ELR (cell line): Measurements from ENCODE around the gene GOLGA6A.
"Not testable (repeated sequence)": the region's sequence is repeated elsewhere in the genome, so short reads cannot be mapped to it uniquely, and the experiment has no call there.

Experiments
- DNase-seq: peaks from one replicate; pipeline ENCODE4 v3.0.0-alpha.2; 2015; ENCODE audit warnings: low read depth

The GOLGA6A gene

DNA sequence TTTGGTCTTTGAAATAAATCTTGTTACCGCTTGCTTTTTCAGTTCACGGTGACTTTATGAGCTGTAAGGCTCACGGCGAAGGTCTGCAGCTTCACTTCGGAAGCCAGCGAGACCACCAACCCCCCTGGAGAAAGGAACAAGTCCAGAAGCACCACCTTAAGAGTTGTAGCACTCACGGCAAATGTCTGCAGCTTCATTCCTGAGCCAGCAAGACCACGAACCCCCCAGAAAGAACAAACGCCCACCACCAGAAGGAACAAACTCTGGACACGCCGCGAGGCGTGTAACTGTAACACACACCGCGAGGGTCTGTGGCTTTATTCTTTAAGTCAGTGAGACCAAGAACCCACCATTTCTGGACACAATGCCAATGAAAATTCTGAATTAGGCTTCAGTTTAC is 28.8 kb downstream of the GOLGA6A start:
- DNase-seq, result no peak

DNA sequence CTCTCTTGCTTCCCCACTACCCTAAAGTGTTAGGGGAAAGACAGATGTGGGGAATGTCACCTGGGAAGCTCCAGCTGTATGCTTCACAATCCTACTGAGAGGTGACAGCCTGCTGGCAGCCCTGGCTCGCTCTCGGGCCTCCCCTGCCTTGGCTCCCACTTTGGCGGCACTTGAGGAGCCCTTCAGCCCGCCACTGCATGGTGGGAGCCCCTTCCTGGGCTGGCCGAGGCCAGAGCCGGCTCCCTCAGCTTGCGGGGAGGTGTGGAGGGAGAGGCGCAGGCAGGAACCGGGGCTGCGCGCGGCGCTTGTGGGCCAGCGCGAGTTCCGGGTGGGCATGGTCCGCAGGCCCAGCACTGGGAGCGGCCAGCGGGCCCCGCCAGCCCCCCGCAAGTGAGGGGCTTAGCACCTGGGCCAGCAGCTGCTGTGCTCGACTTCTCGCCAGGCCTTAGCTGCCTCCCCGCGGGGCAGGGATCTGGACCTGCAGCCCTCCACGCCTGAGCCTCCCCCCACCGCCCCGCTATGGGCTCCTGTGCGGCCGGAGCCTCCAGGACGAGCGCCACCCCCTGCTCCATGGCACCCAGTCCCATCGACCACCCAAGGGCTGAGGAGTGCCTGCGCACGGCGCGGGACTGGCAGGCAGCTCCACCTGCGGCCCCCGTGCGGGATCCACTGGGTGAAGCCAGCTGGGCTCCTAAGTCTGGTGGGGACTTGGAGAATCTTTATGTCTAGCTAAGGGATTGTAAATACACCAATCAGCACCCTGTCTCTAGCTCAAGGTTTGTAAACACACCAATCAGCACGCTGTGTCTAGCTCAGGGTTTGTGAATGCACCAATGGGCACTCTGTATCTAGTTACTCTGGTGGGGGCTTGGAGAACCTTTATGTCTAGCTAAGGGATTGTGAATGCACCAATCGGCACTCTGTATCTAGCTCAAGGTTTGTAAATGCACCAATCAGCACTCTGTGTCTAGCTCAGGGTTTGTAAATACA is 29.8 kb downstream of the GOLGA6A start:
- not testable (repeated sequence) for DNase-seq

- DNase-seq, result no peak
Measured at GRCh38 chr15:74050556-74051234, 31.7 kb downstream of the GOLGA6A start.

GRCh38 chr15:74050127-74050526 is 32.2 kb downstream of the GOLGA6A start:
- DNase-seq, result no peak

DNA sequence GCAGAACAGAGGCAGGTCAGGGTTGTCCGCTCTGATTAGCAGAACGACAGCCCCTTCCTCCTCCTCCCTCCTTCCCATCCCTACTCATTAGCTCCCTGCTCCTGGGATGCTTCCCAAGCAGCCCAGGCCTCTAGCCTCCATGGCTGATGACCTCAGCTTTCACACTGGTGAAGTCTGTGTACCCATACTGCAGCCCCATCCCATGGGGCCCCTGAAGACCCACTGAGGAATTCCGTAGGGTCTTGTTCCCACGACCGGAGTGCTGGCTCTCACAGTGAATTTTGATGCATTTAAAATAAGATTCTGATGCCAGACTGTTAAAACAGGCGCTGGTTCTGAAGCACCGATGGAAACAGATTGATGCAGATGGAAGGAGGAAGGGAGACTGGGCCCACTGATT is 36.1 kb downstream of the GOLGA6A start:
- DNase-seq, result no peak

DNA sequence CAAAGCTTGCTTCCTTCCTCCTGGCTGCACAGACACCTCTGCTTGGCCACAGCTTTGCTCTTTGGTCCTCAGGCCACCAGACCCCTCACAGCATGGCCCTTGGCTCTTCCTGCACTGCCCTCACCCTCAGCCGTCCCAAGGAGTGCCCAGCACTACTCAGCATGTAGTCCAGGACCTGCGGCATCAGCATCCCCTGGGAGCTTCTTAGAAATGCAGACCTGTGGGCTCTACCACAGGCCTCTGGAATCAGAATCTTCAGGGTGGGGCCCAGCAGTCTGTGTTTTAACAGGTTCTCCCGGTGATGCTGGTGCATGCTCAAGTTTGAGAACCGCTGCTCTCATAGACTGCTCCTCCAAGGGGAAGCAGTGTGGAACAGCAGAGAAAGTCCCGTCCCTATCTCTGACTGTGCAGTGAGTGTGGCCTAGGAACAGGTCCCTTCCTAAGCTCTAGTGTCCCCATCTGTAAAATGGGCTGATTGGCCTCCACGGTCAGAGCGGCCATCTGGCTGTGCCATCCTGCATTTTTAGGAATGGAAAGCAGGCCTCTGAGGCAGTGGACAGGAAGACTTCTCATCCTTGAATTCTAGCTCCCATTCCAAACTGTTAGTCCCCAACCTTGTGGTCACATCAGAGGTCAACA is 36.6 kb downstream of the GOLGA6A start:
- DNase-seq, result no peak

DNA sequence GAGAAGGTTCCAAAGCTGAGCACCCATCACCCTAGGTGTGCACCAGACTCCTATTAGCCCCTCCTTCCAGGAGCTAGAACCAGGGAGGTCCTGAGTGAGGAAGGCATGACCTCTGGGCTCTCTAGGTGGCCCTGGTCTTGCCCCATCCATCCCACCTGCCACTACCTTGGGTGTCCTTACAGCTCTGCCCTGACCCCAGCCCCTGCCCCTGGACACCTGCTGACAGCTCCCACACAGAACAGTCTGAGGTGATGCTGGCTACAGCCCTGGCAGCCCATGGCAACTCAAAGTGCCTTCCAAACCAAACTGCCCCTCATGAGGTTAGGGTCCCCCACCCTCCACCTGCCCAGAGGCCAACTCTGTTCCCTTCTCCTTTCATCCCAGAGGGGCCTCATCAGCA is 37.2 kb downstream of the GOLGA6A start:
- DNase-seq, result no peak

DNA sequence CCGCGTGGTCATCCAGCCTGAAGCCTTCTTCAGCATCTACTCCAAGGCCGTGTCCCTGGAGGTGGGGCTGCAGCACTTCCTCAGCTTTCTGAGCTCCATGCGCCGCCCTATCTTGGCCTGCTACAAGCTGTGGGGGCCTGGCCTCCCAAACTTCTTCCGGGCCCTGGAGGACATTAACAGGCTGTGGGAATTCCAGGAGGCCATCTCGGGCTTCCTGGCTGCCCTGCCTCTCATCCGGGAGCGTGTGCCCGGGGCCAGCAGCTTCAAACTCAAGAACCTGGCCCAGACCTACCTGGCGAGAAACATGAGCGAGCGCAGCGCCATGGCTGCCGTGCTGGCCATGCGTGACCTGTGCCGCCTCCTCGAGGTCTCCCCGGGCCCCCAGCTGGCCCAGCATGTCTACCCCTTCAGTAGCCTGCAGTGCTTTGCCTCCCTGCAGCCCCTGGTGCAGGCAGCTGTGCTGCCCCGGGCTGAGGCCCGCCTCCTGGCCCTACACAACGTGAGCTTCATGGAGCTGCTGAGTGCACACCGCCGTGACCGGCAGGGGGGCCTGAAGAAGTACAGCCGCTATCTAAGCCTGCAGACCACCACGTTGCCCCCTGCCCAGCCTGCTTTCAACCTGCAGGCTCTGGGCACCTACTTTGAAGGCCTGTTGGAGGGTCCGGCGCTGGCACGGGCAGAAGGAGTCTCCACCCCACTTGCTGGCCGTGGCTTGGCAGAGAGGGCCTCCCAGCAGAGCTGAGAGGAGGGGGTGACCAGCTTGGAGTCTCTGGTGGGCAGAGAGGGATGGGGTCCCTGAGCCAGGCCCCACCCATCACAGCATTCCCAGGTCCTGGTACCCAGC is 37.9 kb downstream of the GOLGA6A start:
- no peak for DNase-seq

GRCh38 chr15:74043425-74044266 is 38.7 kb downstream of the GOLGA6A start:
- DNase-seq, result no peak

DNA sequence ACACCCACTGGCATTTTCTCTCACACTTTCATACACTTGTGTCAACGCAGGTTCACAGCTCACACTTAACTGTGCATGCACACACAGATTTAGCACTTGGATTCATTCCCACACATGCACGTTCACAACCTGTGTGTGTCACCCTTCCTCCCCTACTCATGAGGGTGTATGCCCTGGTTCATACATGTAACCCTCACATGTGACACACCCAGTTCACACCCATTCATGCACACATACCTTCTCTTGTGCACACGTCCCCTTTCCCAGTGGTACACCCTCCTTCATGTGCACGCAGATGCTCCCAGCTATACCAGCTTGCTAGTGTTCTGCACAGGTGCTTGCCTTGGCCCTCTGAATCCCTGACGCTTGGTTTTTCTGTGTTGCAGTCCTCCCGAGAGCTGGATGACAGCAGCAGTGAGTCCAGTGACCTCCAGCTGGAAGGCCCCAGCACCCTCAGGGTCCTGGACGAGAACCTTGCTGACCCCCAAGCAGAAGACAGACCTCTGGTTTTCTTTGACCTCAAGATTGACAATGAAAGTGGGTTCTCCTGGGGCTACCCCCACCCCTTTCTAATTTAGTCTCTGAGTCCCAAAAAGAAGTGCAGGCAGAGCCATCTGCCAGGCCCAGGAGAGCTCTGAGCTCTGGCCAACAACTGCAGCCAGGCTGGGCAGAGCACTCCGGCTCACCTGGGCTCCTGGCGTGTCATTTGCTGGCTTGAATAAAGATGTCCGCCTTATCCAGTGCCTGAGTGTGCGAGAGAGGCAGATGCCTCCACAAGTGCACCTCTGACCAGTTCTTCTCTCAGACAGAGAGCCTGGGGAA is 39.5 kb downstream of the GOLGA6A start:
- DNase-seq, result no peak

DNA sequence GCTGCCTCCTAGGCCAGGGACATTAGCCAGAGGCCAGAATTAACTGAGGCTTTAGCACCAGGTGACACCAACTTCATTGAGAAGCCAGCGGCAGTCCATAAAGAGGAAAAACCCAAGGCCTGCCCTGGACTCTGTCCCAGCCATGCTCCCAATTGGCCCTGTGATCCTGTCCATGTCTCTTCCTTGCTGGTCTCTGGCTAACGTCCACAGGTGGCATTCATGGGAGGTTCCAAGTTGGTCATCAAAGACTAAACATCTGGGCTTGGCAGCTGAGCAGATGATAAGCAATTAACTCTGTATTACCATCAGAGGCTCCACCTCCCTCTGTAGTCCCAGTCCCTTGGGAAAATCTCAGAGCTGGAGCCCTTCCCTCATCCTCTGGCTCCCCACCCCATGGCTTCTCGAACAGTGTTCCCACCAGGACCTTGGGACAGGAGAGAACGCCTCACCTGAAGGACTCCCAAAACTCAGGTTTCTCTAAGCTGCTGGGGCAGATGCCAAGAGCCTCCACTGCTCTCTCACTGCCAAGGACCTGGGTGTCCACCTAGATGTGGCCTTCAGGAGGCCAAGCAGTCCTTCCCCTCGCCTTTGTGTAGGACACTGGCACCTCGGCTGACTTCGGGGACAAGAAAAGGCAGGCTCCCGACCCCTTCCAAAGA is 40.4 kb downstream of the GOLGA6A start:
- no peak for DNase-seq

GRCh38 chr15:74041311-74041756 is 41.0 kb downstream of the GOLGA6A start:
- DNase-seq, result no peak

- peak; percentile 91 for DNase-seq
Measured at GRCh38 chr15:74040109-74040850, 42.1 kb downstream of the GOLGA6A start.

GRCh38 chr15:74039656-74040010 is 42.7 kb downstream of the GOLGA6A start:
- no peak for DNase-seq

DNA sequence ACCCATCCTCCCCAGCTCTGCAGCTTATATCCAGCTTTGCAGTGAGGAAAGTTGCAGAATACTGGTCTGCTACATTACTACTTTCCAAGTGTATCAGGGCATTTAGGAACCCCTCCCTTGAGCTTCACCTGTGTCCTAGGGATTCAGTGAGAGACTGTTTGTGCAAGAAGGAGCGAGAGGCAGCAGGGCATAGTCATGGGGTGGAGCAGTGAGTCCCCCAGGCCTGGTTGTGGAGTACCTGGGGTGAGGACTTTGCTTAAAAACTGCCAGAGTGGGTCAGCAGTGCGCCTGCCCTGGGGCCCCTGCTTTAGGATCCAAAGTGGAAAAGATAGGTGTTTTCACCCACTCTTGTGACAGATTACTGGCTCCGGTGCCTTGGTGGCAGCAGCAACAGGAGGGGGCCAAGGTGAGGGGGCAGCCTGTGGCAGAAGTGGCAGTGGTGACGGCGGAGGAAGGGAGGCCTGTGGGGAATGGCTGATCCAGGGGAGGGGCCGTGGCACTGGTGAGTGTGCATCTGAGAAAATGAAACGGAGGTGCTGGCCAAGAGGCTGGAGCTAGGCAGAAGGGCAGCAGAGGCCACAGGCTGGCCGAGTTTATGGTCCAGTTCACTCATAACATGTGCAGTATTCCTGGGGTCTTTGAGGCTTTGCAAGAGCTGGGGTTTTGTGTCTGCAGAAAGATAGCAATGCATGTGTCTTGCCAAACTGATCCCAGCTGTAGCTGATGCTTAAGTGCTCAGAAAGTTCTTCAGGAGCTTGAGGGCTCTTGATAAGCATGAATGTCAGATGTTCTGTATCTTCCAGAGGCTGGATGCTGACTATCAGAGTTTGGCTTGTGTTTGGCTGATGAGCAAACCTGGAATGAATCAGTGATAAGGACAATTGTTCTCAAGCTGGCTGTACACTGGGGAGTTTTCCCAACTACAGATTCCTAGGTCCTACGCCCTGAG is 43.4 kb downstream of the GOLGA6A start:
- peak; percentile 15 for DNase-seq

DNA sequence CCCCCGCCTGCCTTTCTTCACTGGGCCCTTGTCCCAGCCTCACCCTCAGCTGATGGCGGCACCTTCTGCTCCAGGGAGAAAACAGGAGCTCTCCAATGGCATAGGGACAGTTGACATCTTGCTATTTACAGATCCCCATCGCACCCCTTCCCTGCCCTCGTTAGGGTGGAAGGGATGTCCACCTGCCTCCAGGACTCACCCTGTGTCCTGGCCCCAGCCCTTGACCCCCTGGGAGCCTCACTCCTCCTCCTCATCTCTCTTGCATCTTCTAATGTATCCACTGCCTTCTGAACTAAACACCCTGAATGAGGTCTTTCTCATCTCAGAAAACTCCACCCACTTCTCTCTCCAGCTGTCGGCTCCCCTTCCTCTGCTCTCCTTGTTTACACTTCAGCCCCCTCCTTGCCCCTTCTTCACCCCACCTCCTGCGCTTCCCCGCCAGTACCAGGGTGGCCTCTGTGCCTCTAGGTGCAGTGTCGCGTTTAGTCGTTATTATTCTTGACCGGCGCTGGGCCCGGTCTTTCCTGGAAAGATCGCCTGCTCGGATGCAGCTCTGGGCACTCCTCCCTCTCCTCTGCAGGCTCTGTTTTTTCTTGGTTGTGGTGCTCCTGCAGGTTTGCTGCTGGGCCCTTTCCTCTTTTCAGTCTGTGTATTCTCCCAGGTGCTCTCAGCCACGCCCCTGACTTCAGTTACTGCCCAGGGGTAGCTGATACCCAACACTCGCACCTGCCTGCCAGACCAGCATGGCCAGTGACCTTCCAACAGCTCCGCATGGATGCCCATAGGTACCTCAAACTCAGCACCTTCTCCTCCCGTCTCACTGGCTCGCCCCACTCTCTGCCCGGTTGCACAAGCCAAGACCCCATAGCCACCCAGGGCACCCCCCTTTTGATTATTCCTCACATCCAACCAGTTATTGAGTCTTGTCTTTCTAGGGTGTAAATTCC is 44.9 kb downstream of the GOLGA6A start:
- no peak for DNase-seq
